HepG2 (cell line): ENCODE data around the gene SHC1. TPM values are rescaled to one million over a fixed set of nuclear protein-coding genes. Genes with fewer than 3 reads are reported as not detected.

Source experiments
- ARID2 ChIP-seq: sonication (generic); formaldehyde crosslinking; IDR thresholded peaks from 2 replicates; pipeline ENCODE4 v1.8.1; 2022; ENCODE audit warnings: mild to moderate bottlenecking, missing genetic modification reagents, borderline replicate concordance
- BHLHE40 ChIP-seq: IDR thresholded peaks from 2 replicates; pipeline ENCODE4 v1.6.1; 2011; ENCODE audit warnings: low read length, improper control_type of control experiment
- BRCA1 ChIP-seq: sonication (generic); formaldehyde crosslinking; IDR thresholded peaks from 2 replicates; pipeline ENCODE4 v1.4.0; 2020; ENCODE audit warnings: missing genetic modification reagents
- CAMTA2 ChIP-seq: sonication (generic); formaldehyde crosslinking; IDR thresholded peaks from 2 replicates; pipeline ENCODE4 v1.4.0; 2020; ENCODE audit warnings: mild to moderate bottlenecking, missing genetic modification reagents, borderline replicate concordance
- FOXO4 ChIP-seq: sonication (generic); formaldehyde crosslinking; conservative IDR thresholded peaks from 2 replicates; pipeline ENCODE4 v1.8.1; 2023; ENCODE audit warnings: missing genetic modification reagents
- ISX ChIP-seq: sonication (generic); formaldehyde crosslinking; conservative IDR thresholded peaks from 2 replicates; pipeline ENCODE4 v1.5.0; 2020; ENCODE audit warnings: missing genetic modification reagents
- KLF6 ChIP-seq: IDR thresholded peaks from 2 replicates; pipeline ENCODE4 v1.8.0; 2016; ENCODE audit warnings: missing biosample characterization, missing genetic modification reagents
- NKX3-1 ChIP-seq: sonication (generic); formaldehyde crosslinking; IDR thresholded peaks from 2 replicates; pipeline ENCODE4 v1.5.0; 2020; ENCODE audit warnings: missing genetic modification reagents
- PHF21A ChIP-seq: sonication (generic); formaldehyde crosslinking; IDR thresholded peaks from 2 replicates; pipeline ENCODE4 v1.5.0; 2020; ENCODE audit warnings: mild to moderate bottlenecking, missing genetic modification reagents
- RCOR2 ChIP-seq: IDR thresholded peaks from 2 replicates; pipeline ENCODE4 v1.6.1; 2016; ENCODE audit warnings: missing biosample characterization, missing genetic modification reagents
- TGIF2 ChIP-seq: IDR thresholded peaks from 2 replicates; pipeline ENCODE4 v1.6.1; 2016; ENCODE audit warnings: control low read depth, missing compliant biosample characterization
- ZFYVE20 ChIP-seq: sonication (generic); formaldehyde crosslinking; IDR thresholded peaks from 2 replicates; pipeline ENCODE4 v1.8.0; 2023; ENCODE audit warnings: low read depth, mild to moderate bottlenecking, moderate library complexity, missing genetic modification reagents, borderline replicate concordance
- ZNF652 ChIP-seq: IDR thresholded peaks from 2 replicates; pipeline ENCODE4 v1.6.1; 2016; ENCODE audit warnings: low read depth, borderline replicate concordance
- ZNF672 ChIP-seq: sonication (generic); formaldehyde crosslinking; IDR thresholded peaks from 2 replicates; pipeline ENCODE4 v1.8.1; 2022; ENCODE audit warnings: missing genetic modification reagents
- ZXDC ChIP-seq: sonication (generic); formaldehyde crosslinking; IDR thresholded peaks from 2 replicates; pipeline ENCODE4 v1.5.0; 2020; ENCODE audit warnings: mild to moderate bottlenecking, missing genetic modification reagents
- polyA plus RNA-seq, 8 experiments: library from polyadenylated mRNA; depleted of rRNA in 3 of 8; stranded (reverse) in 7 of 8; unstranded in 1 of 8; fragments of >200 nt; fragmentation: Illumina TruSeq in 4 of 8; extraction: Trizol in 4 of 8; gene quantifications; 2 replicates each; pipeline versions ENCODE4 v1.2.1 to v1.2.3, GENCODE V29; 2011 to 2016; ENCODE audit warnings: low read depth in 4 of 8, missing spikeins in 1 of 8, mixed read lengths in 1 of 8; ENCODE audit not compliant: insufficient read depth in 1 of 8
- total RNA-seq, 5 experiments: library from RNA; depleted of rRNA; stranded (reverse); fragments of >200 nt; fragmentation: Illumina TruSeq; extraction: Trizol; gene quantifications; 2 replicates each; pipeline ENCODE4 v1.2.3, GENCODE V29; 2016; ENCODE audit warnings: low read depth in 1 of 5
- TF ChIP-seq, protein P1 (sequence below): sonication (generic); formaldehyde crosslinking; IDR thresholded peaks from 2 replicates; pipeline ENCODE4 v1.5.1; 2020; ENCODE audit warnings: missing genetic modification reagents, mild to moderate bottlenecking, borderline replicate concordance
- TF ChIP-seq, protein P2 (sequence below): sonication (generic); formaldehyde crosslinking; IDR thresholded peaks from 2 replicates; pipeline ENCODE4 v1.4.0; 2020; ENCODE audit warnings: missing genetic modification reagents, mild to moderate bottlenecking, borderline replicate concordance
- TF ChIP-seq, protein P3 (sequence below): sonication (generic); formaldehyde crosslinking; IDR thresholded peaks from 2 replicates; pipeline ENCODE4 v1.8.0; 2022; ENCODE audit warnings: mild to moderate bottlenecking, missing genetic modification reagents, moderate library complexity
- TF ChIP-seq, protein P4 (sequence below): sonication (generic); formaldehyde crosslinking; IDR thresholded peaks from 2 replicates; pipeline ENCODE4 v1.8.0; 2022; ENCODE audit warnings: missing genetic modification reagents, mild to moderate bottlenecking, moderate library complexity, borderline replicate concordance

The SHC1 gene
- total and polyA plus RNA-seq, 2 of the 13 experiments (the other 11 are each of a cell fraction or from before 2014, with no cell fraction given) = 52.0 to 137 TPM

GRCh38 chr1:154982897-154983648, 12.5 kb upstream of the SHC1 start, which contains the start of gene FLAD1 (continued):
- TF ChIP-seq ARID2 (CRISPR knock-in tag) (peak; percentile 32; the same call in 1 of the 2 replicates), TGIF2 (CRISPR knock-in tag) (peak; percentile 85), PHF21A (CRISPR knock-in tag) (peak; percentile 71), ZXDC (CRISPR knock-in tag) (no peak), ZNF672 (no peak), FOXO4 (no peak), BRCA1 (no peak), KLF6 (CRISPR knock-in tag) (peak; percentile 19; the same call in 1 of the 2 replicates), NKX3-1 (peak; percentile 75; the same call in 1 of the 2 replicates), ISX (CRISPR knock-in tag) (no peak), BHLHE40 (no peak), ZFYVE20 (CRISPR knock-in tag) (no peak), ZNF652 (no peak; the same call in 1 of the 2 replicates), RCOR2 (CRISPR knock-in tag) (no peak), CAMTA2 (no peak)
- TF ChIP-seq, protein P1, sequence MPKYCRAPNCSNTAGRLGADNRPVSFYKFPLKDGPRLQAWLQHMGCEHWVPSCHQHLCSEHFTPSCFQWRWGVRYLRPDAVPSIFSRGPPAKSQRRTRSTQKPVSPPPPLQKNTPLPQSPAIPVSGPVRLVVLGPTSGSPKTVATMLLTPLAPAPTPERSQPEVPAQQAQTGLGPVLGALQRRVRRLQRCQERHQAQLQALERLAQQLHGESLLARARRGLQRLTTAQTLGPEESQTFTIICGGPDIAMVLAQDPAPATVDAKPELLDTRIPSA = no peak
- TF ChIP-seq, protein P2, sequence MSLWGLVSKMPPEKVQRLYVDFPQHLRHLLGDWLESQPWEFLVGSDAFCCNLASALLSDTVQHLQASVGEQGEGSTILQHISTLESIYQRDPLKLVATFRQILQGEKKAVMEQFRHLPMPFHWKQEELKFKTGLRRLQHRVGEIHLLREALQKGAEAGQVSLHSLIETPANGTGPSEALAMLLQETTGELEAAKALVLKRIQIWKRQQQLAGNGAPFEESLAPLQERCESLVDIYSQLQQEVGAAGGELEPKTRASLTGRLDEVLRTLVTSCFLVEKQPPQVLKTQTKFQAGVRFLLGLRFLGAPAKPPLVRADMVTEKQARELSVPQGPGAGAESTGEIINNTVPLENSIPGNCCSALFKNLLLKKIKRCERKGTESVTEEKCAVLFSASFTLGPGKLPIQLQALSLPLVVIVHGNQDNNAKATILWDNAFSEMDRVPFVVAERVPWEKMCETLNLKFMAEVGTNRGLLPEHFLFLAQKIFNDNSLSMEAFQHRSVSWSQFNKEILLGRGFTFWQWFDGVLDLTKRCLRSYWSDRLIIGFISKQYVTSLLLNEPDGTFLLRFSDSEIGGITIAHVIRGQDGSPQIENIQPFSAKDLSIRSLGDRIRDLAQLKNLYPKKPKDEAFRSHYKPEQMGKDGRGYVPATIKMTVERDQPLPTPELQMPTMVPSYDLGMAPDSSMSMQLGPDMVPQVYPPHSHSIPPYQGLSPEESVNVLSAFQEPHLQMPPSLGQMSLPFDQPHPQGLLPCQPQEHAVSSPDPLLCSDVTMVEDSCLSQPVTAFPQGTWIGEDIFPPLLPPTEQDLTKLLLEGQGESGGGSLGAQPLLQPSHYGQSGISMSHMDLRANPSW (CRISPR knock-in tag) = no peak
- TF ChIP-seq, protein P3, sequence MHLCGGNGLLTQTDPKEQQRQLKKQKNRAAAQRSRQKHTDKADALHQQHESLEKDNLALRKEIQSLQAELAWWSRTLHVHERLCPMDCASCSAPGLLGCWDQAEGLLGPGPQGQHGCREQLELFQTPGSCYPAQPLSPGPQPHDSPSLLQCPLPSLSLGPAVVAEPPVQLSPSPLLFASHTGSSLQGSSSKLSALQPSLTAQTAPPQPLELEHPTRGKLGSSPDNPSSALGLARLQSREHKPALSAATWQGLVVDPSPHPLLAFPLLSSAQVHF = no peak
- TF ChIP-seq, protein P4, sequence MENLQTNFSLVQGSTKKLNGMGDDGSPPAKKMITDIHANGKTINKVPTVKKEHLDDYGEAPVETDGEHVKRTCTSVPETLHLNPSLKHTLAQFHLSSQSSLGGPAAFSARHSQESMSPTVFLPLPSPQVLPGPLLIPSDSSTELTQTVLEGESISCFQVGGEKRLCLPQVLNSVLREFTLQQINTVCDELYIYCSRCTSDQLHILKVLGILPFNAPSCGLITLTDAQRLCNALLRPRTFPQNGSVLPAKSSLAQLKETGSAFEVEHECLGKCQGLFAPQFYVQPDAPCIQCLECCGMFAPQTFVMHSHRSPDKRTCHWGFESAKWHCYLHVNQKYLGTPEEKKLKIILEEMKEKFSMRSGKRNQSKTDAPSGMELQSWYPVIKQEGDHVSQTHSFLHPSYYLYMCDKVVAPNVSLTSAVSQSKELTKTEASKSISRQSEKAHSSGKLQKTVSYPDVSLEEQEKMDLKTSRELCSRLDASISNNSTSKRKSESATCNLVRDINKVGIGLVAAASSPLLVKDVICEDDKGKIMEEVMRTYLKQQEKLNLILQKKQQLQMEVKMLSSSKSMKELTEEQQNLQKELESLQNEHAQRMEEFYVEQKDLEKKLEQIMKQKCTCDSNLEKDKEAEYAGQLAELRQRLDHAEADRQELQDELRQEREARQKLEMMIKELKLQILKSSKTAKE = no peak
